AG10803 (cell line): ENCODE results near the gene PRELID2.
A peak's percentile ranks its signal among the peaks of the same experiment; 100 is the strongest.
"Not testable (repeated sequence)": the region's sequence is repeated elsewhere in the genome, so short reads cannot be mapped to it uniquely, and the experiment has no call there.

Source experiments
- DNase-seq: peaks from one replicate; pipeline ENCODE4 v3.0.0; 2010; ENCODE audit warnings: low read depth
- H3K4me3 ChIP-seq: 2 replicates; pipeline ENCODE4 v1.5.1; 2011; ENCODE audit warnings: mild to moderate bottlenecking, low read length, control low read depth
- TF ChIP-seq, protein P1 (sequence below): conservative IDR thresholded peaks from 2 replicates; pipeline ENCODE4 v1.5.1; 2011; ENCODE audit warnings: mild to moderate bottlenecking, low read length, control low read depth, inconsistent platforms

PRELID2 gene

GRCh38 chr5:145840458-145841132 lies 5.5 kb upstream of the PRELID2 start:
- DNase-seq: no peak
- TF ChIP-seq, protein P1, sequence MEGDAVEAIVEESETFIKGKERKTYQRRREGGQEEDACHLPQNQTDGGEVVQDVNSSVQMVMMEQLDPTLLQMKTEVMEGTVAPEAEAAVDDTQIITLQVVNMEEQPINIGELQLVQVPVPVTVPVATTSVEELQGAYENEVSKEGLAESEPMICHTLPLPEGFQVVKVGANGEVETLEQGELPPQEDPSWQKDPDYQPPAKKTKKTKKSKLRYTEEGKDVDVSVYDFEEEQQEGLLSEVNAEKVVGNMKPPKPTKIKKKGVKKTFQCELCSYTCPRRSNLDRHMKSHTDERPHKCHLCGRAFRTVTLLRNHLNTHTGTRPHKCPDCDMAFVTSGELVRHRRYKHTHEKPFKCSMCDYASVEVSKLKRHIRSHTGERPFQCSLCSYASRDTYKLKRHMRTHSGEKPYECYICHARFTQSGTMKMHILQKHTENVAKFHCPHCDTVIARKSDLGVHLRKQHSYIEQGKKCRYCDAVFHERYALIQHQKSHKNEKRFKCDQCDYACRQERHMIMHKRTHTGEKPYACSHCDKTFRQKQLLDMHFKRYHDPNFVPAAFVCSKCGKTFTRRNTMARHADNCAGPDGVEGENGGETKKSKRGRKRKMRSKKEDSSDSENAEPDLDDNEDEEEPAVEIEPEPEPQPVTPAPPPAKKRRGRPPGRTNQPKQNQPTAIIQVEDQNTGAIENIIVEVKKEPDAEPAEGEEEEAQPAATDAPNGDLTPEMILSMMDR: no peak
- H3K4me3 ChIP-seq: no peak overlapping the region

- no peak for DNase-seq
- TF ChIP-seq, protein P1: no peak
- H3K4me3 ChIP-seq: no peak overlapping the region
Measured at GRCh38 chr5:145838276-145838675, 3.1 kb upstream of the PRELID2 start.

DNA sequence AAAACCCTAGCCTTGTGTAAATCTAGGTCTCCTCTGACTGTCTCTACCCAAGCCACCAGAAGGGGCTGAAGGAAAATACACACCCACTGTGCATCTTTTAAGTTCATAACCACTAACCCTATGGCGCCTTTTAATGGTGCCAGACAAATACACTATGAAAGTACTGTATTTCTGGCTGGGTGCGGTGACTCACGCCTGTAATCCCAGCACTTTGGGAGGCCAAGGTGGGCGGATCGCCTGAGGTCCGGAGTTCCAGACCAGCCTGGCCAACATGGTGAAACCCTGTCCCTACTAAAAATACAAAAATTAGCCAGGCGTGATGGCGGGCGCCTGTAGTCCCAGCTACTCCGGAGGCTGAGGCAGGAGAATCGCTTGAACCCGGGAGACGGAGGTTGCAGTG lies 1.1 kb upstream of the PRELID2 start:
- not testable (repeated sequence) for DNase-seq, H3K4me3 ChIP-seq

DNA sequence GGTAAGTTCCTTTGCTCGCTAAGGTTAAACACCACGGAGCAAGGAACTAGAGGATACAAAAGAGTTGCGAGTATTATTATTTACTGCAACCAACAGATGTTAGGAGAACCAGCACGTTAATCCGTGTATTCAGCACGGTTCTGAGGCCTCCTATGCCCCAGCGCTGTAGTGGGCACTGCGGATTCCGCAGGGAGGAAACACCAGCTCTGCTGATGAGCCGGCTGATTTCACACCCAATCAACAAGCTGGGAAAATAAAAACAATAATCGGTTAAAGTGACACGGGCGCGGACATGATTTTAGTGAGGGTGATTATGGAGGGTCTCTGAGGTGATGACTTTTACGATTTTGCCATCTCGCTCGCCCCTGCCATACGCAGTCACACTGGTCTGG lies 702 bp upstream of the PRELID2 start:
- no peak for DNase-seq
- peak overlapping the region; percentile 77 for H3K4me3 ChIP-seq
- TF ChIP-seq, protein P1: no peak

DNA sequence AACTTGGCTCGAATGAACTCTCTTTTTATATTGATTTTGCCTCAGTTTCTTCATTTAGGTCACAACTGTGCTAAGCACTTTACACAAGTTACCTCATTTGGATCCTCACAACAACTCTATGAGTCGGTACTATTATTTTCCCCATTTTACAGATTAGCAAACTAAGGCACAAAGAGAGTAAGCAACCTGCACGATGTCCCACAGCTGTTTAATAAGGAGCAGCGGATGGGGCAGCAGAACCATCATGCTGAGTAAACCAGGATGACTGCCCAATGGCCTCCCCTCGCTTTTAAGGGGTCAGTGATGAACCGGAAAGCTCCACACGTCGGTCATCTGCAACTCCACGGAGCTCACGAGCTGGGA lies 607 bp downstream of the PRELID2 start:
- peak overlapping the region; percentile 77 for H3K4me3 ChIP-seq
- no peak for DNase-seq
- TF ChIP-seq, protein P1: no peak

DNA sequence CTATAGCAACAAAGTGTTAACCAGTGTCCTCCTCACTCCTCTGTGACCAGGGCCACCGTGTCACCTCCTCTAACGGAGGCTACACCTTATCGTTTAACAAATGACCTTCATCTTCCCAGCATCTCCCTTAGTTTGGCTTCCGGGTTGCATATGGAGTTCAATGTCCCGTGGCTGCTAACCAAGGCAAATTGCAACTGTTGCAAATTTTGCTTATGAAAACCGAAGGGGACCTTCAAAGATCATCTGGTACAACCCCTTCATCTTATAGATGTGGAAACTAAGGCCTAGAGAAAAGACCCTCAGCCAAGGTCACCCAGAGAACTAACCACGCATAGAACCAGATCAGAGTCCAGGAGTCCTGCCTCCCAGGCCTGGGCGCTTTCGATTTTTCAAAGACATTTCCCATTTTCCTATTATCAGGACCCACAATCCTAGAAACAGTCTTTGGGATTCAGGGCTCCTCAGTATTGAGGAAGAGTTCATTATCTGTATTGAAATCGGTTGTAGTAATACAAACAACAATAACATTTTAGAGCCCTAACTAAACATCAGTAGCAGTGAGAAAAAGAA lies 1.4 kb downstream of the PRELID2 start:
- DNase-seq: no peak
- H3K4me3 ChIP-seq: no peak overlapping the region
- TF ChIP-seq, protein P1: no peak

- no peak overlapping the region for H3K4me3 ChIP-seq
- TF ChIP-seq, protein P1: no peak
- peak; percentile 84 for DNase-seq
Measured at GRCh38 chr5:145830594-145830993, 4.5 kb downstream of the PRELID2 start.
